Cerebellar cortex (tissue), 1 donor: ENCODE measurements around the gene SLC25A48.

Experiments
- DNase-seq: peaks from one replicate; pipeline ENCODE4 v3.0.0-alpha.2; 2015; ENCODE audit warnings: low spot score

The SLC25A48 gene

GRCh38 chr5:135881244-135881643, 46.8 kb downstream of the SLC25A48 start:
- peak; percentile 11 for DNase-seq

GRCh38 chr5:135881819-135882218, 47.4 kb downstream of the SLC25A48 start:
- no peak for DNase-seq

GRCh38 chr5:135883026-135883425, 48.6 kb downstream of the SLC25A48 start:
- DNase-seq = no peak

GRCh38 chr5:135883441-135883840, 49.0 kb downstream of the SLC25A48 start:
- DNase-seq = no peak

- DNase-seq = no peak
Observed at GRCh38 chr5:135885031-135885430, 50.6 kb downstream of the SLC25A48 start.

GRCh38 chr5:135886136-135886535, 51.7 kb downstream of the SLC25A48 start:
- DNase-seq = no peak

GRCh38 chr5:135887447-135887864, 53.0 kb downstream of the SLC25A48 start:
- peak; percentile 70 for DNase-seq

GRCh38 chr5:135887881-135888614, 53.6 kb downstream of the SLC25A48 start:
- DNase-seq = no peak

GRCh38 chr5:135890296-135890695, 55.8 kb downstream of the SLC25A48 start:
- no peak for DNase-seq

GRCh38 chr5:135890867-135891266, 56.4 kb downstream of the SLC25A48 start:
- no peak for DNase-seq

GRCh38 chr5:135891268-135891667, 56.8 kb downstream of the SLC25A48 start:
- no peak for DNase-seq

GRCh38 chr5:135891791-135892190, 57.3 kb downstream of the SLC25A48 start:
- no peak for DNase-seq

GRCh38 chr5:135894276-135894675, 59.8 kb downstream of the SLC25A48 start:
- DNase-seq = no peak

GRCh38 chr5:135894789-135895188, 60.3 kb downstream of the SLC25A48 start:
- no peak for DNase-seq

- DNase-seq = no peak
Observed at GRCh38 chr5:135895474-135896006, 61.1 kb downstream of the SLC25A48 start, which contains the start of gene IL9. TSS of gene IL9 (minus strand) at chr5:135895841. CDS start at chr5:135895816, 25 bp downstream.

GRCh38 chr5:135898651-135899050, 64.2 kb downstream of the SLC25A48 start:
- no peak for DNase-seq

- DNase-seq = no peak
Observed at GRCh38 chr5:135900276-135900675, 65.8 kb downstream of the SLC25A48 start.

GRCh38 chr5:135901633-135902032, 67.2 kb downstream of the SLC25A48 start:
- DNase-seq = no peak

- no peak for DNase-seq
Observed at GRCh38 chr5:135905144-135905543, 70.7 kb downstream of the SLC25A48 start.

- DNase-seq = no peak
Observed at GRCh38 chr5:135913713-135914626, 79.5 kb downstream of the SLC25A48 start.

- no peak for DNase-seq
Observed at GRCh38 chr5:135915466-135916001, 81.1 kb downstream of the SLC25A48 start.

- DNase-seq = no peak
Observed at GRCh38 chr5:135916638-135917263, 82.3 kb downstream of the SLC25A48 start.
